ENCODE measurements around the gene G3BP2. TPM values are rescaled to one million over a fixed set of nuclear protein-coding genes. Genes with fewer than 3 reads are reported as not detected.
"Not testable (repeated sequence)": the region's sequence is repeated elsewhere in the genome, so short reads cannot be mapped to it uniquely, and the experiment has no call there.

G3BP2 gene
- total RNA-seq, 4 donors from 2014 or later, result 50.5 to 67.9 (median 57.2) TPM

DNA sequence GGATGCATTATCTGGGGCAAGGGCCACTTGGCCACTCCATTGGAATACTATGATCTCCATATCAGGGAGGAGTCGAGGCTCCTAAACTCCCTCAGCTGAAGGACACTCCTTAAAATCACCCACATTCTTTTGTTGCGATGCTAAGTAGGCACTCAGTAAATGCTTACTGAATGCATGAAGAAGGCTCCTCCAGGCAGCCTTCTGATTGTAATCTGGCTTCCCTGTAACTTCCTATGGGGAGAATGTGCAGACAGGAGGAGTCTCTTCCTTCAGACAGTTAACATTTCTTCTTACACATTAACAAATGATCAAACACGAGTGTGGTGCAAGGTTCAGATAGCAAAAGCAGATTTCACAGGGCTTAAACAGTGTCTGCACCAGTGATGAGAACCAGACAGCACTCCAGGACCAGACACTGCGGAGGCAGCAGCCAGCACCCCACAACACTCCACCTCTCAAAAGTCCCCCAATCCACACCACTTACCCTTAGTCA is 29.8 kb upstream of the G3BP2 start:
- DNase-seq (ENCODE audit: low spot score in 2 of 2), result peak in 1 of 2 donors; percentile 28
- 69 to 78% methylated on average over 4 of the region's 4 CpGs for WGBS, 2 donors
- intact Hi-C loops (cut with DNase I; ENCODE audit: low total_unique reads), result no loop called here
- TF ChIP-seq, protein P1, sequence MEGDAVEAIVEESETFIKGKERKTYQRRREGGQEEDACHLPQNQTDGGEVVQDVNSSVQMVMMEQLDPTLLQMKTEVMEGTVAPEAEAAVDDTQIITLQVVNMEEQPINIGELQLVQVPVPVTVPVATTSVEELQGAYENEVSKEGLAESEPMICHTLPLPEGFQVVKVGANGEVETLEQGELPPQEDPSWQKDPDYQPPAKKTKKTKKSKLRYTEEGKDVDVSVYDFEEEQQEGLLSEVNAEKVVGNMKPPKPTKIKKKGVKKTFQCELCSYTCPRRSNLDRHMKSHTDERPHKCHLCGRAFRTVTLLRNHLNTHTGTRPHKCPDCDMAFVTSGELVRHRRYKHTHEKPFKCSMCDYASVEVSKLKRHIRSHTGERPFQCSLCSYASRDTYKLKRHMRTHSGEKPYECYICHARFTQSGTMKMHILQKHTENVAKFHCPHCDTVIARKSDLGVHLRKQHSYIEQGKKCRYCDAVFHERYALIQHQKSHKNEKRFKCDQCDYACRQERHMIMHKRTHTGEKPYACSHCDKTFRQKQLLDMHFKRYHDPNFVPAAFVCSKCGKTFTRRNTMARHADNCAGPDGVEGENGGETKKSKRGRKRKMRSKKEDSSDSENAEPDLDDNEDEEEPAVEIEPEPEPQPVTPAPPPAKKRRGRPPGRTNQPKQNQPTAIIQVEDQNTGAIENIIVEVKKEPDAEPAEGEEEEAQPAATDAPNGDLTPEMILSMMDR (IDR thresholded peaks at IDR 0.05), result no peak
- TF ChIP-seq POLR2A (IDR thresholded peaks at IDR 0.05), result no peak
- H3K4me3 ChIP-seq (ENCODE audit: low read depth, poor library complexity, severe bottlenecking), result no peak overlapping the region

DNA sequence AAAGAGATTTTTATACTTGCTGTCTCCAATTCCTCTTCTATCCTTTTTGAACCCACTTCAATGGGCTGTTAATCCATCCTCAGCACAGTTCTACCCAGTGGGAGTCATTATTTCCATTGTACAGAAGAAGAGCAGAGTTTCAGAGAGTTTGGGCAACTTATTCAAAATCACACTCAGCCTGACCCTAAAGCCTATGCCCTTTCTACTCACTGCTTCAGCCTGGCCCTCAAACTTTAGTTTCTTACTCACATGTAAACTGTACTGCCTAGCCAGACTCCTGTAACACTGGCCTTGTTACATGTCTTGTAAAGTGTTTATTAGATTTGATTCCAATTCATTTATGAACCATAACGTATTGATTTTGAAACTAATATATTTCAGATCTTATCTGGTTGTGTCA is 26.1 kb upstream of the G3BP2 start:
- H3K4me3 ChIP-seq (ENCODE audit: low read depth, poor library complexity, severe bottlenecking), result no peak overlapping the region
- DNase-seq (ENCODE audit: low spot score in 2 of 2), result no peak
- no peak for TF ChIP-seq POLR2A (IDR thresholded peaks at IDR 0.05)
- TF ChIP-seq, protein P1 (IDR thresholded peaks at IDR 0.05), result no peak
- intact Hi-C loops (cut with DNase I; ENCODE audit: low total_unique reads), result no loop called here
- 0 to 3% methylated on average over 1 of the region's 1 CpG for WGBS, 2 donors

DNA sequence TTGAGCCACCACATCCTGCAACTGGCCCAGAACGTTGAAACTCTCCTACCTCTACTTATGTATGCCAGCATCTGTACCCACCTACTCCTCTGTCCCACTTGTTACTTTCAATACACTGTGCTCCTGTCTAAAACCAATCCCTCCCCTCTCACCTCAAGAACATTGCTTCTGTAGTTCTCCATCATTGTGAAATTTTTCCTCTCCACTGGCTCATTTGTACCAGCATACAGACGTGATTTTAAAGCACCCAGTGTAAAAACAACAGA is 25.7 kb upstream of the G3BP2 start:
- no peak for DNase-seq (ENCODE audit: low spot score in 2 of 2)
- 72 to 80% methylated on average over 2 of the region's 2 CpGs for WGBS, 2 donors
- intact Hi-C loops (cut with DNase I; ENCODE audit: low total_unique reads), result no loop called here
- no peak overlapping the region for H3K4me3 ChIP-seq (ENCODE audit: low read depth, poor library complexity, severe bottlenecking)
- TF ChIP-seq, protein P1 (IDR thresholded peaks at IDR 0.05), result no peak
- no peak for TF ChIP-seq POLR2A (IDR thresholded peaks at IDR 0.05)

DNA sequence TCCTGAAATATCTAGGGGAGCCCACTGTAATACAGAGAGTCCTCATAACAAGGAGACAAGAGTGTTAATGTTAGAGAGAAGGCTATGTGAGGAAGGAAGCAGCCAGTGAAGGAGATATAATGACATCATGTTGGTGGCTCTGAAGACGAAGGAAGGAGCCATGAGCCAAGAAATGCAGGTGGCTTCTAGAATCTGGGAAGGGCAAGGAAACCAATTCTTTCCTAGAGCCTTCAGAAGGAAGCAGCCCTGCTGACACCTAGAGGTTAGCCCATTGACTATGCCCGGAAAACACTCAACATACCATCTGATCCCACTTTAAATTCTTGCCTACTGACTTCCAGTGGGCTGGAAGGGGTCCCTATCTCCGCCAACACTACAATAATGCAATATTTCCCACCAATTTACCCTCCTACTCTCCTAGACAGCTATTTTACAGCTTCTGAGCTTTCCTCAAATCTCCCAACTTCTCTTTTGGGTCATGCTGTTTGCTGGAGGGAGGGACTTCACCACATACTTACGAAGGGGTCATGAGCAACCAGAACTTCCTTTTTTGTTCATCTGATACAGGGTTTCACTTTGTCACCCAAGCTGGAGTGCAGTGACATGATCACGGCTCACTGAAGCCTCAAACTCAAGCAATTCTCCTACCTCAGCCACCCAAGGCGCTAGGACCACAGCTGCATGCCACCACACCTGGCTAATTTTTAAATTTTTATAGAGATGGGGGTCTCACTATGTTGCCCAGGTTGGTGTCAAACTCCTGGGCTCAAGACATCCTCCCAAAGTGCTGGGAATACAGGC is 25.2 kb upstream of the G3BP2 start:
- WGBS, 2 donors, result 72 to 75% methylated on average over 6 of the region's 6 CpGs
- intact Hi-C loops (cut with DNase I; ENCODE audit: low total_unique reads), result no loop called here
- no peak for TF ChIP-seq POLR2A (IDR thresholded peaks at IDR 0.05)
- TF ChIP-seq, protein P1 (IDR thresholded peaks at IDR 0.05), result no peak
- no peak overlapping the region for H3K4me3 ChIP-seq (ENCODE audit: low read depth, poor library complexity, severe bottlenecking)
- DNase-seq (ENCODE audit: low spot score in 2 of 2), result peak in 1 of 2 donors; percentile 50

DNA sequence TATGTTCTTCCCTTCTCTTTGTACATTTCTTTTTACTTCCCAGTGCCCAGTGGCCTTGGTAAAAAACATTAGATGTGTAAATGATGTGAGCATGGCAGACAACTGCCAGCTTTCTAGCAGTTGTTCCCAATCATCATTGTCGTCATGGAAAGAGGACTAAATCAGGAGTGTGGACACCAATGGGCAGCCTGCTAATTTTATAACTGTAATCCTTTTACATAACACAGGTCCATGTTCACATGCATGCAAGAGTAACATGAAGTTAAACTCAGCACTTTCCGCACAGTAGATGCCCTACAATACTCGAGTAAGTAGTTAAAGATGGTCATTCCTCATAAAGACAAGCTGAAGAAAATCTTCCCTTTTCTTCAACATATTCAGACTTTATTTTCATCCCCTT is 23.4 kb upstream of the G3BP2 start:
- no peak for DNase-seq (ENCODE audit: low spot score in 2 of 2)
- TF ChIP-seq, protein P1 (IDR thresholded peaks at IDR 0.05), result no peak
- no peak for TF ChIP-seq POLR2A (IDR thresholded peaks at IDR 0.05)
- no peak overlapping the region for H3K4me3 ChIP-seq (ENCODE audit: low read depth, poor library complexity, severe bottlenecking)
- intact Hi-C loops (cut with DNase I; ENCODE audit: low total_unique reads), result no loop called here
- WGBS, 2 donors, result 81 to 88% methylated on average over 3 of the region's 3 CpGs

DNA sequence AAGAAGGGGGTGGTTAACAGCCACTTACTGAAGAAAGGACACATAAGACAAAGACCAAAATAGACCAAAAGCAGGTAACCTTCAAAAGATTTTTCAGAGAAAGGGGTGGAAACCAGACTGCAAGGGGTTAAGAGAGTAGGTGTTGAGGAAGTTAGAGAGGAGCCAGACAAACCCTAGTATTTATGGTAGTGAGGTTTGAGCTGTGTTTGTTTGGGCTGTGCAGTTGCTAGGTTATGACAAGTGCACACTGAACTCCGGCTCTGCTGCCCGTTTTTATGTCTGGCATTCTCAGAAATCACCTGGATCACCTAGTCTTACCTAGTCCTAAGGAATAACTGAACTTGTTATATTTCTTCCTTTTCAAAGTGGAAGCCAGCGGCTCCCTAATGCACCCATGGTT is 22.9 kb upstream of the G3BP2 start:
- peak in 1 of 2 donors; percentile 39 for DNase-seq (ENCODE audit: low spot score in 2 of 2)
- TF ChIP-seq, protein P1 (IDR thresholded peaks at IDR 0.05), result no peak
- no peak for TF ChIP-seq POLR2A (IDR thresholded peaks at IDR 0.05)
- H3K4me3 ChIP-seq (ENCODE audit: low read depth, poor library complexity, severe bottlenecking), result no peak overlapping the region
- WGBS, 2 donors, result 29 to 36% methylated on average over 3 of the region's 3 CpGs
- intact Hi-C loops (cut with DNase I; ENCODE audit: low total_unique reads), result no loop called here

DNA sequence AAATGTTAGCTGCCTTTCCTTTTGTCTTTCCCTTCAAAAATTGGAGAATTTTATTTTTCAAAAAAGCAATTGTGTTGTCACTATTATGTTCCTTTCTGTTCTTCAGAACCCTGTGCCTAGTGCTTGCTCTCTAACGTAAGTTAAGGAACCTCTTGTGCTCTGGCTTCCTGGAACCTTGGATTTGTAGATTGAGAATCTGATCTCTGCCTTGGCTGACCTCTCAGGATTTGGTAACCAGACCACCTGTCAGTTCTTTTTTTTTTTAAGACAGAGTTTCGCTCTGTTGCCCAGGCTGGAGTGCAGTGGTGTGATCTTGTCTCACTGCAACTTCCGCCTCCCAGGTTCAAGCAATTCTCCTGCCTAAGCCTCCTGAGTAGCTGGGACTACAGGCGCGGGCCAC is 18.9 kb upstream of the G3BP2 start:
- DNase-seq (ENCODE audit: low spot score in 2 of 2); intact Hi-C loops (cut with DNase I; ENCODE audit: low total_unique reads); H3K4me3 ChIP-seq (ENCODE audit: low read depth, poor library complexity, severe bottlenecking): not testable (repeated sequence)
- 93 to 96% methylated on average over 5 of the region's 5 CpGs for WGBS, 2 donors

DNA sequence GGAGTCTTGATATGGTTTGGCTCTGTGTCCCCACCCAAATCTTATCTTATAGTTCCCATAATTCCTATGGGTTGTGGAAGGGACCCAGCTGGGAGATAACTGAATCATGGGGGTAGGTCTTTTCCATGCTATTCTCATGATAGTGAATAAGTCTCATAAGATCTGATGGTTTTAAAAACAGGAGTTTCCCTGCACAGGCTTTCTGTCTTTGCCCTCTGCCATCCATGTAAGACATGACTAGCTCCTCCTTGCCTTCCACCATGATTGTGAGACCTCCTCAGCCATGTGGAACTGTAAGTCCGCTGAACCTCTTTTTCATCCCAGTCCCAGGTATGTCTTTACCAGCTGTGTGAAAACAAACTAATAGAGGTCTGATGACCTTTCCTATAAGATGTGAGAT is 13.9 kb upstream of the G3BP2 start:
- intact Hi-C loops (cut with DNase I; ENCODE audit: low total_unique reads); DNase-seq (ENCODE audit: low spot score in 2 of 2); H3K4me3 ChIP-seq (ENCODE audit: low read depth, poor library complexity, severe bottlenecking): not testable (repeated sequence)
- 96 to 97% methylated on average over 1 of the region's 1 CpG for WGBS, 2 donors

Data from lower leg skin (tissue), 4 donors.